ENCODE measurements around the gene KLHDC3. TPM values are rescaled to one million over a fixed set of nuclear protein-coding genes. Genes with fewer than 3 reads are reported as not detected.

The KLHDC3 gene
- total and polyA plus RNA-seq, 2 of the 8 experiments (the other 6 are each of a cell fraction or from before 2014, with no cell fraction given) = 181 to 203 TPM

- Histone ChIP-seq H2AFZ (ENCODE audit: low read length) (no peak overlapping the region), H3K56ac (replicated peaks; ENCODE audit: insufficient read length, low read depth, low read length) (no peak overlapping the region), H4K91ac (replicated peaks; ENCODE audit: insufficient read length, low read length) (no peak overlapping the region), H3K36me3 (ENCODE audit: control insufficient read depth in 2 of 4, insufficient read depth in 4 of 4, low read length in 3 of 4) (peaks cover 0 to 24% (median 5%) of the 10 kb centered on the region in 4 experiments; a peak in 4 of 8 replicates), H3K4ac (replicated peaks; ENCODE audit: insufficient read length, low read depth, low read length) (no peak overlapping the region), H3K79me1 (ENCODE audit: low read depth, low read length) (no peaks in the 10 kb centered on the region), H3K14ac (ENCODE audit: insufficient read length) (no peak overlapping the region), H2BK20ac (ENCODE audit: low read length) (no peak overlapping the region), H2AK5ac (ENCODE audit: low read depth, low read length) (no peak overlapping the region), H3K27ac (ENCODE audit: low read depth, low read length) (no peak overlapping the region), H2BK120ac (replicated peaks; ENCODE audit: low read depth, low read length) (no peak overlapping the region), H2BK12ac (ENCODE audit: low read depth, low read length) (no peak overlapping the region), H3K79me2 (ENCODE audit: control insufficient read depth in 1 of 2, insufficient read depth in 2 of 2, low read length in 2 of 2) (no peaks in the 10 kb centered on the region), H4K5ac (ENCODE audit: insufficient read length, low read depth, low read length) (no peak overlapping the region), H3K9ac (replicated peaks in 1 of 4; ENCODE audit: extremely low read depth in 1 of 4, low read depth in 3 of 4, low read length in 3 of 4) (no peak overlapping the region), H2BK15ac (ENCODE audit: low read length) (no peak overlapping the region), H3K4me3 (ENCODE audit: extremely low read depth in 1 of 4, insufficient read depth in 2 of 4, low read depth in 3 of 4, low read length in 4 of 4) (no peak overlapping the region), H3K4me1 (replicated peaks in 1 of 4; ENCODE audit: control insufficient read depth in 3 of 4, insufficient read depth in 4 of 4, low read length in 3 of 4) (no peaks in the 10 kb centered on the region; a peak in 1 of 7 replicates), H3K27me3 (replicated peaks in 1 of 4; ENCODE audit: control insufficient read depth in 3 of 4, extremely low read depth in 1 of 4, insufficient read depth in 3 of 4, low read length in 3 of 4) (no peaks in the 10 kb centered on the region), H3K23ac (ENCODE audit: insufficient read length) (no peak overlapping the region), H2BK5ac (ENCODE audit: low read depth, low read length) (no peak overlapping the region), H3K23me2 (ENCODE audit: low read depth, low read length) (no peaks in the 10 kb centered on the region; the same call in 1 of the 2 replicates), H3K18ac (ENCODE audit: extremely low read depth, low read length) (no peak overlapping the region), H4K8ac (ENCODE audit: extremely low read depth, insufficient read depth, low read length) (no peak overlapping the region), H4K20me1 (replicated peaks in 1 of 2; ENCODE audit: control insufficient read depth in 1 of 2, insufficient read depth in 2 of 2, low read length in 2 of 2) (peaks cover 4 to 7% of the 10 kb centered on the region in 2 experiments), H3K9me3 (ENCODE audit: insufficient read depth in 2 of 2, low read depth in 1 of 2, low read length in 1 of 2) (no peaks in the 10 kb centered on the region), H3K4me2 (ENCODE audit: insufficient read depth in 1 of 2, low read depth in 2 of 2, low read length in 2 of 2) (no peak overlapping the region)
- FAIRE-seq (no peak), DNase-seq (ENCODE audit: low read depth in 1 of 2, low spot score in 2 of 2) (no peak)
- ChIA-PET CTCF (ENCODE audit: partially characterized antibody) (interaction anchor here (0.8 kb wide), 1 partner anchor 15 kb away, joined by 3 read pairs; no protein-coding TSS in a partner anchor), POLR2A (ENCODE audit: partially characterized antibody) (interaction anchor here (0.6 to 29.7 kb wide), 5 partner anchors 9 to 22 kb away, joined by 3 to 584 read pairs (median 4); partner anchors contain the start of genes CUL7, KLHDC3, MEA1 and RRP36)
- WGBS, 2 experiments (ENCODE audit: extremely low coverage in 1 of 2, insufficient coverage in 1 of 2, insufficient read length in 1 of 2, insufficient replicate concordance in 2 of 2, low coverage in 1 of 2, low lambda C conversion rate in 2 of 2, missing lambda C conversion rate in 1 of 2) = 92% methylated on average over 9 of the region's 9 CpGs; no CpG with 5 or more reads in 1 of the 2 experiments
- no peak for TF ChIP-seq MAX (IDR thresholded peaks at IDR 0.05)
- TF ChIP-seq KDM4A (IDR thresholded peaks at IDR 0.05; ENCODE audit: low read depth, low read length, severe bottlenecking) = no peak
- no peak for TF ChIP-seq KDM1A (IDR thresholded peaks at IDR 0.05; ENCODE audit: borderline replicate concordance, low read length)
- TF ChIP-seq FOSL1 (IDR thresholded peaks at IDR 0.05; ENCODE audit: insufficient read depth, low read depth, low read length) = no peak
- TF ChIP-seq BCL11A (IDR thresholded peaks at IDR 0.05; ENCODE audit: low read depth in 2 of 2, low read length in 2 of 2) = no peak
- TF ChIP-seq YY1 (IDR thresholded peaks at IDR 0.05; ENCODE audit: low read depth, low read length) = no peak
- no peak for TF ChIP-seq JUND (IDR thresholded peaks at IDR 0.05; ENCODE audit: low read length)
- TF ChIP-seq HDAC2 (IDR thresholded peaks at IDR 0.05; ENCODE audit: borderline replicate concordance in 1 of 2, low read depth in 2 of 2, low read length in 2 of 2) = no peak
- TF ChIP-seq RBBP5 (IDR thresholded peaks at IDR 0.05; ENCODE audit: borderline replicate concordance, low read depth, low read length) = no peak
- TF ChIP-seq TCF12 (IDR thresholded peaks at IDR 0.05; ENCODE audit: low read depth, low read length) = no peak
- TF ChIP-seq RXRA (IDR thresholded peaks at IDR 0.05; ENCODE audit: insufficient read depth, low read depth, low read length) = no peak
- no peak for TF ChIP-seq TAF7 (optimal IDR thresholded peaks at IDR 0.05; ENCODE audit: borderline replicate concordance, low read depth, low read length)
These were observed 29.3 kb downstream of the KLHDC3 start for GRCh38 chr6:43043310-43043709.

Data from H1 (cell line).